Panc1 (cell line): Measurements from ENCODE around the gene PAFAH1B2. TPM values are rescaled to one million over a fixed set of nuclear protein-coding genes. Genes with fewer than 3 reads are reported as not detected.

ENCODE experiments used
- total RNA-seq: library from RNA; stranded (reverse); gene quantifications from one replicate; pipeline ENCODE4 v1.2.1, GENCODE V29; 2021; ENCODE audit not compliant: unreplicated experiment

PAFAH1B2 gene
- total RNA-seq, 1 experiment from 2014 or later = 179 TPM

Other genes with a start within 250 kb of the PAFAH1B2 start
- gene SIK3, start 45.9 kb upstream of the PAFAH1B2 start, total RNA-seq = 39.7 TPM
- gene SIDT2, start 34.5 kb downstream of the PAFAH1B2 start, total RNA-seq = 47.6 TPM
- 6.4 TPM for gene TAGLN, start 55.1 kb downstream of the PAFAH1B2 start, total RNA-seq
- gene PCSK7, start 87.8 kb downstream of the PAFAH1B2 start, total RNA-seq = 60.6 TPM
- 39.7 TPM for gene RNF214, start 88.4 kb downstream of the PAFAH1B2 start, total RNA-seq
- 10.8 TPM for gene BACE1-AS, start 147.1 kb downstream of the PAFAH1B2 start, total RNA-seq
- gene BACE1, start 172.0 kb downstream of the PAFAH1B2 start, total RNA-seq = 4.9 TPM
- gene CEP164, start 183.6 kb downstream of the PAFAH1B2 start, total RNA-seq = 75.4 TPM